H9 (cell line): Measurements from ENCODE around the gene CFAP65. TPM values are rescaled to one million over a fixed set of nuclear protein-coding genes. Genes with fewer than 3 reads are reported as not detected.

Experiments
- DNase-seq: peaks from one replicate; pipeline ENCODE4 v3.0.0-alpha.2; 2017
- H2AFZ ChIP-seq: one replicate; pipeline ENCODE4 v1.6.1; 2013; ENCODE audit warnings: mild to moderate bottlenecking, low read length, control low read depth, moderate library complexity
- H2AK5ac ChIP-seq: 2 replicates; pipeline ENCODE4 v1.6.1; 2013; ENCODE audit warnings: low read length, control low read depth, mixed read lengths; ENCODE audit not compliant: insufficient read length
- H2BK120ac ChIP-seq: one replicate; pipeline ENCODE4 v1.6.1; 2013; ENCODE audit warnings: low read depth, mild to moderate bottlenecking, low read length, control low read depth, inconsistent platforms; ENCODE audit not compliant: poor library complexity, severe bottlenecking
- H2BK12ac ChIP-seq: 2 replicates; pipeline ENCODE4 v1.6.1; 2013; ENCODE audit warnings: low read length, control low read depth, mixed read lengths, low read depth; ENCODE audit not compliant: insufficient read length
- H2BK15ac ChIP-seq: 2 replicates; pipeline ENCODE4 v1.6.1; 2013; ENCODE audit warnings: low read depth, low read length, control low read depth
- H2BK20ac ChIP-seq: one replicate; pipeline ENCODE4 v1.6.1; 2013; ENCODE audit warnings: low read depth, mild to moderate bottlenecking, low read length, control low read depth, inconsistent platforms; ENCODE audit not compliant: poor library complexity, severe bottlenecking
- H2BK5ac ChIP-seq: 2 replicates; pipeline ENCODE4 v1.6.1; 2013; ENCODE audit warnings: low read length, control low read depth, mixed read lengths; ENCODE audit not compliant: insufficient read length
- H3K14ac ChIP-seq: 2 replicates; pipeline ENCODE4 v1.6.1; 2013; ENCODE audit warnings: low read length, control low read depth; ENCODE audit not compliant: insufficient read depth
- H3K18ac ChIP-seq: 2 replicates; pipeline ENCODE4 v1.6.1; 2013; ENCODE audit warnings: low read depth, mild to moderate bottlenecking, mixed read lengths, low read length, control low read depth; ENCODE audit not compliant: insufficient read length
- H3K23ac ChIP-seq: 2 replicates; pipeline ENCODE4 v1.6.1; 2013; ENCODE audit warnings: low read length, control low read depth, mixed read lengths, low read depth; ENCODE audit not compliant: insufficient read length
- H3K23me2 ChIP-seq: 2 replicates; pipeline ENCODE4 v1.6.1; 2013; ENCODE audit warnings: low read depth, mild to moderate bottlenecking, mixed read lengths, low read length, control low read depth; ENCODE audit not compliant: insufficient read length, poor library complexity, severe bottlenecking
- H3K27ac ChIP-seq: 2 replicates; pipeline ENCODE4 v1.5.1; 2013; ENCODE audit warnings: low read length, control low read depth, mixed read lengths, low read depth; ENCODE audit not compliant: insufficient read length
- H3K27me3 ChIP-seq: 2 replicates; pipeline ENCODE4 v1.6.1; 2013; ENCODE audit warnings: low read length, control low read depth, inconsistent platforms; ENCODE audit not compliant: insufficient read depth
- H3K4ac ChIP-seq: 2 replicates; pipeline ENCODE4 v1.6.1; 2013; ENCODE audit warnings: low read depth, mild to moderate bottlenecking, control low read depth, inconsistent platforms, low read length, moderate library complexity
- H3K4me1 ChIP-seq: 2 replicates; pipeline ENCODE4 v1.6.1; 2013; ENCODE audit warnings: low read length, control low read depth, inconsistent platforms; ENCODE audit not compliant: insufficient read depth
- H3K4me2 ChIP-seq: 2 replicates; pipeline ENCODE4 v1.6.1; 2013; ENCODE audit warnings: low read length, control low read depth, mixed read lengths; ENCODE audit not compliant: insufficient read length, insufficient read depth
- H3K56ac ChIP-seq: 2 replicates; pipeline ENCODE4 v1.6.1; 2013; ENCODE audit warnings: low read depth, mild to moderate bottlenecking, mixed read lengths, low read length, control low read depth; ENCODE audit not compliant: insufficient read length
- H3K79me1 ChIP-seq: 2 replicates; pipeline ENCODE4 v1.6.1; 2013; ENCODE audit warnings: low read depth, mild to moderate bottlenecking, moderate library complexity, low read length, control low read depth, inconsistent platforms; ENCODE audit not compliant: insufficient read depth, poor library complexity, severe bottlenecking
- H3K79me2 ChIP-seq: 2 replicates; pipeline ENCODE4 v1.6.1; 2013; ENCODE audit warnings: low read length, control low read depth, inconsistent platforms; ENCODE audit not compliant: insufficient read depth
- H3K9ac ChIP-seq: 2 replicates; pipeline ENCODE4 v1.6.1; 2013; ENCODE audit warnings: low read length, control low read depth, mixed read lengths; ENCODE audit not compliant: insufficient read length; ENCODE audit errors: extremely low read depth
- H3K9me3 ChIP-seq: one replicate; pipeline ENCODE4 v1.6.1; 2013; ENCODE audit warnings: low read depth, low read length, inconsistent platforms; ENCODE audit not compliant: control insufficient read depth
- H3T11ph ChIP-seq: one replicate; pipeline ENCODE4 v1.6.1; 2013; ENCODE audit warnings: mild to moderate bottlenecking, low read length, control low read depth, inconsistent platforms
- H4K20me1 ChIP-seq: one replicate; pipeline ENCODE4 v1.6.1; 2013; ENCODE audit not compliant: control insufficient read depth, insufficient read length, insufficient read depth
- H4K5ac ChIP-seq: 2 replicates; pipeline ENCODE4 v1.6.1; 2013; ENCODE audit warnings: low read depth, mild to moderate bottlenecking, mixed read lengths, low read length, control low read depth; ENCODE audit not compliant: insufficient read length
- H4K8ac ChIP-seq: replicated peaks from 2 replicates; pipeline ENCODE4 v1.6.1; 2013; ENCODE audit warnings: low read length, control low read depth, mixed read lengths, low read depth; ENCODE audit not compliant: insufficient read length
- H4K91ac ChIP-seq: 2 replicates; pipeline ENCODE4 v1.6.1; 2013; ENCODE audit warnings: low read depth, mild to moderate bottlenecking, moderate library complexity, mixed read lengths, low read length, control low read depth; ENCODE audit not compliant: insufficient read length
- H3K27ac Mint-ChIP-seq, 3 experiments: 2 replicates in 2 of 3; 3 replicates in 1 of 3; pipeline ENCODE4 v1.8.0; 2020 to 2021; ENCODE audit warnings: mixed read lengths in 3 of 3, mild to moderate bottlenecking in 1 of 3, moderate library complexity in 1 of 3
- H3K27me3 Mint-ChIP-seq: 2 replicates; pipeline ENCODE4 v1.8.0; 2021; ENCODE audit warnings: low read depth, mild to moderate bottlenecking, moderate library complexity, mixed read lengths
- H3K36me3 Mint-ChIP-seq, 3 experiments: 2 replicates in 2 of 3; 3 replicates in 1 of 3; pipeline ENCODE4 v1.8.0; 2020 to 2021; ENCODE audit warnings: low read depth in 3 of 3, mixed read lengths in 3 of 3; ENCODE audit not compliant: insufficient read depth in 1 of 3
- H3K4me1 Mint-ChIP-seq, 2 experiments: 2 replicates each; pipeline ENCODE4 v1.8.0; 2020; ENCODE audit warnings: mixed read lengths in 2 of 2
- H3K4me3 Mint-ChIP-seq, 2 experiments: 2 replicates in 1 of 2; 3 replicates in 1 of 2; pipeline ENCODE4 v1.8.0; 2020 to 2021; ENCODE audit warnings: mild to moderate bottlenecking in 2 of 2, mixed read lengths in 2 of 2, moderate library complexity in 1 of 2
- H3K9me3 Mint-ChIP-seq, 2 experiments: 2 replicates in 1 of 2; 3 replicates in 1 of 2; pipeline ENCODE4 v1.8.0; 2020; ENCODE audit warnings: mild to moderate bottlenecking in 2 of 2, mixed read lengths in 2 of 2, moderate library complexity in 1 of 2
- CTCF ChIP-seq: fragments of 200-600 bp; sonication (generic); conservative IDR thresholded peaks from 3 replicates; pipeline ENCODE4 v1.8.0; 2021; ENCODE audit warnings: antibody characterized with exemption, mild to moderate bottlenecking
- WGBS: extraction: QIAGEN DNeasy Blood & Tissue Kit; methylation state at CpG from one replicate; pipeline ENCODE4 v1.1.7; 2013; ENCODE audit warnings: missing lambda C conversion rate, low lambda C conversion rate, mixed read lengths; ENCODE audit not compliant: insufficient read length; ENCODE audit errors: extremely low coverage; 5-methylcytosine and 5-hydroxymethylcytosine counted together
- total RNA-seq: library from RNA; stranded (reverse); gene quantifications from 2 replicates; pipeline ENCODE4 v1.2.1, GENCODE V29; 2021

CFAP65 gene
- total RNA-seq, 1 experiment from 2014 or later = 0.20 TPM

GRCh38 chr2:219022616-219023015 lies 18.7 kb downstream of the CFAP65 start:
- no peak overlapping the region for H2BK5ac ChIP-seq
- no peak overlapping the region for H3K27ac ChIP-seq
- H4K5ac ChIP-seq = no peak overlapping the region
- no peaks in the 10 kb centered on the region for H4K20me1 ChIP-seq
- H3K9ac ChIP-seq = no peak overlapping the region
- no peak overlapping the region for H2BK12ac ChIP-seq
- DNase-seq = no peak
- H3K27me3 Mint-ChIP-seq = peaks cover 17% of the 10 kb centered on the region
- TF ChIP-seq CTCF = no peak
- H2BK15ac ChIP-seq = no peak overlapping the region
- no peaks in the 10 kb centered on the region for H3K23me2 ChIP-seq
- H3K4ac ChIP-seq = no peak overlapping the region
- no peaks in the 10 kb centered on the region for H3K9me3 ChIP-seq
- H4K91ac ChIP-seq = no peak overlapping the region
- H3K27me3 ChIP-seq = no peaks in the 10 kb centered on the region; the same call in 1 of the 2 replicates
- no peak overlapping the region for H3K23ac ChIP-seq
- no peak overlapping the region for H3K18ac ChIP-seq
- H3K79me2 ChIP-seq = no peaks in the 10 kb centered on the region
- H3K4me3 Mint-ChIP-seq = no peak overlapping the region
- no CpG with 5 or more reads among the region's 5 CpGs for WGBS
- no peak overlapping the region for H3K4me2 ChIP-seq
- no peak overlapping the region for H3K56ac ChIP-seq
- no peak overlapping the region for H2AK5ac ChIP-seq
- H3K36me3 Mint-ChIP-seq = no peaks in the 10 kb centered on the region
- H3K4me1 ChIP-seq = no peaks in the 10 kb centered on the region
- H3K79me1 ChIP-seq = no peaks in the 10 kb centered on the region
- no peak overlapping the region for H2BK20ac ChIP-seq
- H4K8ac ChIP-seq = no peak overlapping the region
- H3T11ph ChIP-seq = no peak overlapping the region
- H2BK120ac ChIP-seq = no peak overlapping the region
- peak overlapping the region in 1 of 3 experiments; percentile 91; a peak in 1 of 7 replicates for H3K27ac Mint-ChIP-seq
- no peaks in the 10 kb centered on the region for H3K9me3 Mint-ChIP-seq
- no peak overlapping the region for H3K14ac ChIP-seq
- no peak overlapping the region for H2AFZ ChIP-seq
- peaks cover 6 to 7% of the 10 kb centered on the region in 2 experiments for H3K4me1 Mint-ChIP-seq
